IPS-NIHi7 (cell line): ENCODE results near the gene SGMS1.
"Not testable (repeated sequence)": the region's sequence is repeated elsewhere in the genome, so short reads cannot be mapped to it uniquely, and the experiment has no call there.

Source experiments
- DNase-seq: peaks from one replicate; pipeline ENCODE4 v3.0.0; 2012; ENCODE audit warnings: mixed read lengths; ENCODE audit errors: extremely low spot score

Gene SGMS1

GRCh38 chr10:50375745-50376144 is 248.0 kb downstream of the SGMS1 start:
- no peak for DNase-seq

- no peak for DNase-seq
Measured at GRCh38 chr10:50375051-50375452, 248.7 kb downstream of the SGMS1 start.

- no peak for DNase-seq
Measured at GRCh38 chr10:50373821-50374501, 249.8 kb downstream of the SGMS1 start.

- DNase-seq, result no peak
Measured at GRCh38 chr10:50369931-50370330, 253.8 kb downstream of the SGMS1 start.

GRCh38 chr10:50367732-50368131 is 256.0 kb downstream of the SGMS1 start:
- peak; percentile 53 for DNase-seq

- not testable (repeated sequence) for DNase-seq
Measured at GRCh38 chr10:50366421-50366820, 257.3 kb downstream of the SGMS1 start.

- DNase-seq, result not testable (repeated sequence)
Measured at GRCh38 chr10:50364730-50365129, 259.0 kb downstream of the SGMS1 start.

- DNase-seq, result no peak
Measured at GRCh38 chr10:50362547-50363125, 261.1 kb downstream of the SGMS1 start.

- DNase-seq, result no peak
Measured at GRCh38 chr10:50361946-50362345, 261.8 kb downstream of the SGMS1 start.

- DNase-seq, result no peak
Measured at GRCh38 chr10:50360077-50360850, 263.5 kb downstream of the SGMS1 start.

- no peak for DNase-seq
Measured at GRCh38 chr10:50358925-50359687, 264.6 kb downstream of the SGMS1 start.

GRCh38 chr10:50358411-50358810 is 265.3 kb downstream of the SGMS1 start:
- no peak for DNase-seq

GRCh38 chr10:50356481-50356832 is 267.3 kb downstream of the SGMS1 start:
- not testable (repeated sequence) for DNase-seq

GRCh38 chr10:50355693-50356480 is 267.9 kb downstream of the SGMS1 start:
- DNase-seq, result not testable (repeated sequence)

- no peak for DNase-seq
Measured at GRCh38 chr10:50351483-50352146, 272.1 kb downstream of the SGMS1 start.

GRCh38 chr10:50350366-50350765 is 273.4 kb downstream of the SGMS1 start:
- DNase-seq, result no peak

GRCh38 chr10:50349554-50349953 is 274.2 kb downstream of the SGMS1 start:
- no peak for DNase-seq

- DNase-seq, result no peak
Measured at GRCh38 chr10:50347394-50347802, 276.4 kb downstream of the SGMS1 start.

- DNase-seq, result no peak
Measured at GRCh38 chr10:50346942-50347341, 276.8 kb downstream of the SGMS1 start.

- DNase-seq, result no peak
Measured at GRCh38 chr10:50345545-50345944, 278.2 kb downstream of the SGMS1 start.
